ENCODE data around the gene PHACTR1.

DNA sequence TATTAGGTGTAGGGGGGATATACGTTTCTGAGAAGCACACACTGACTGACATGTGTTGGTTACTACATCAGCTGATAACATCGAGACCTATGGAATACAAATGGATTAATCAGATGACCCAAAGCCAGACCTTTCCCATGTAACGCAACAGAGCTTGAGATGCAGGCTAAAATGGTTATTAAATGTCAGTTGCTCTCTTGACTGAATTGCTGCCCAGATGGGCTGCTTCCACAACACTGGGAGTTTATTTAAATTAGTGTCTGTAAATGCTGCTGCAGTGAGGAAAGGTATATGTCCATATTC is 298.8 kb downstream of the PHACTR1 start:
- TF ChIP-seq, protein P1, sequence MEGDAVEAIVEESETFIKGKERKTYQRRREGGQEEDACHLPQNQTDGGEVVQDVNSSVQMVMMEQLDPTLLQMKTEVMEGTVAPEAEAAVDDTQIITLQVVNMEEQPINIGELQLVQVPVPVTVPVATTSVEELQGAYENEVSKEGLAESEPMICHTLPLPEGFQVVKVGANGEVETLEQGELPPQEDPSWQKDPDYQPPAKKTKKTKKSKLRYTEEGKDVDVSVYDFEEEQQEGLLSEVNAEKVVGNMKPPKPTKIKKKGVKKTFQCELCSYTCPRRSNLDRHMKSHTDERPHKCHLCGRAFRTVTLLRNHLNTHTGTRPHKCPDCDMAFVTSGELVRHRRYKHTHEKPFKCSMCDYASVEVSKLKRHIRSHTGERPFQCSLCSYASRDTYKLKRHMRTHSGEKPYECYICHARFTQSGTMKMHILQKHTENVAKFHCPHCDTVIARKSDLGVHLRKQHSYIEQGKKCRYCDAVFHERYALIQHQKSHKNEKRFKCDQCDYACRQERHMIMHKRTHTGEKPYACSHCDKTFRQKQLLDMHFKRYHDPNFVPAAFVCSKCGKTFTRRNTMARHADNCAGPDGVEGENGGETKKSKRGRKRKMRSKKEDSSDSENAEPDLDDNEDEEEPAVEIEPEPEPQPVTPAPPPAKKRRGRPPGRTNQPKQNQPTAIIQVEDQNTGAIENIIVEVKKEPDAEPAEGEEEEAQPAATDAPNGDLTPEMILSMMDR (IDR thresholded peaks at IDR 0.05; ENCODE audit: insufficient read depth, low read depth, low read length): no peak
- no peak for TF ChIP-seq EZH2 (IDR thresholded peaks at IDR 0.05; ENCODE audit: insufficient read depth, low read length)

All from astrocyte (in vitro differentiated cells and primary cell).